ENCODE measurements around the gene ACTR6.
"Not testable (repeated sequence)": the region's sequence is repeated elsewhere in the genome, so short reads cannot be mapped to it uniquely, and the experiment has no call there.

ACTR6 gene

DNA sequence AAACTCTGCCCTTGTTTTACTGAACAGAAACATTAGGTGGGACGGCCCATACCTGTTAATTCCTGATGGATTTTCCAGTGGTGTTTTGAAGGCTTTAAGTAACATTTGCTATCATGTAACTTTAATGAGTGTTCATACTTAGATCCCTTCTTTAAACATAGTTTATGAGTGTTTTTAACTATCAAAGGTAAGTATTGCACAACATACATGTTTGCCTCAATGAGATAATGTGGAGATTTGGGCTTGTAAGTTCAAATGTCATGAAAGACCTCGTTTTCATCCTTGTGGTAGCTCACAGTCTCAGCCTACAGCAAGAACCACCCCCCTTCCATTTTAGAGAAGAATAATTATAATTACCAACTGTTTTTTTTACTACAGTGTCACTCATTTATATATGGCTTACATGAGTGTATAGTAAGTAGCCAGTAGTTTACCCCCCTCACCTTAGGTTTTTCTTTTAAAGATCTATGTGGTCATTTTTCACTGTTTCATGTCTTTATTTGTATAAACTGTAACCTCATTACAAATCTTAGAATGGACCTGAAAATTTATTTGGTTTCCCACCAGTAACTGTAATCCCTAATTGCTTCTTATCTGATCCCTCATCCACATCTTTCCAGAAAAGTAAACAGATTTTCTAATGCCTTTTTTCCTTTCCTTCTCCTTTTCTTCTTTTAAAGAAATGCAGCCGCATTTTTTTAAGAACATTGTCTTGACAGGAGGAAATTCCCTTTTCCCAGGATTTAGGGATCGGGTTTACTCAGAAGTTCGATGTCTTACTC, 18.9 kb downstream of the ACTR6 start:
- Mint-ChIP-seq H3K4me3 (no peak overlapping the region), H3K4me1 (peaks cover 2% of the 10 kb centered on the region), H3K27me3 (no peaks in the 10 kb centered on the region), H3K27ac (no peak overlapping the region), H3K36me3 (peaks cover 23% of the 10 kb centered on the region), H3K9me3 (no peaks in the 10 kb centered on the region)
- DNase-seq (ENCODE audit: low spot score in 2 of 2) (no peak), ATAC-seq (ENCODE audit: low read depth) (no peak)

DNA sequence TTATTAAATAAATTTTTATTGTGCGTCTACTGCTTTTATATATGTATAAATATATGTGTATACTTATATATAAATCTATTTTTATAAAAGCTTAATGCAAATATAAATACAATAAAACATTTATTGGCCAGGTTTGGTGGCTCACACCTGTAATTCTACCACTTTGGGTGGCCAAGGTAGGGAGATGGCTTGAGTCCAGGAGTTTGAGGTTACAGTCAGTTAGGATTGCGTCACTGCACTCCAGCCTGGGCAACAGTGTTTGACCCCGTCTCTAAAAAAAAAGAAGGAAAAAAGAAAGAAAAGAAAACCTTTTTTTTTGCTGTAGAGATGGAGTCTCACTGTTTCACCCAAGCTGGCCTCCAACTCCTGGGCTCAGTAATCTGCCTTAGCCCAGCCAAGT, 20.9 kb downstream of the ACTR6 start:
- Mint-ChIP-seq H3K4me1 (no peaks in the 10 kb centered on the region), H3K9me3 (no peaks in the 10 kb centered on the region), H3K27ac (no peak overlapping the region), H3K27me3 (no peaks in the 10 kb centered on the region), H3K36me3 (peaks cover 14% of the 10 kb centered on the region), H3K4me3 (no peak overlapping the region)
- ATAC-seq (ENCODE audit: low read depth) (no peak), DNase-seq (ENCODE audit: low spot score in 2 of 2) (no peak)

- not testable (repeated sequence) for H3K27ac Mint-ChIP-seq; DNase-seq (ENCODE audit: low spot score in 2 of 2); ATAC-seq (ENCODE audit: low read depth); H3K27me3 Mint-ChIP-seq; H3K4me1 Mint-ChIP-seq; H3K9me3 Mint-ChIP-seq; H3K4me3 Mint-ChIP-seq
- H3K36me3 Mint-ChIP-seq = peaks cover 13% of the 10 kb centered on the region
Measured at GRCh38 chr12:100222173-100222572, 21.6 kb downstream of the ACTR6 start.

DNA sequence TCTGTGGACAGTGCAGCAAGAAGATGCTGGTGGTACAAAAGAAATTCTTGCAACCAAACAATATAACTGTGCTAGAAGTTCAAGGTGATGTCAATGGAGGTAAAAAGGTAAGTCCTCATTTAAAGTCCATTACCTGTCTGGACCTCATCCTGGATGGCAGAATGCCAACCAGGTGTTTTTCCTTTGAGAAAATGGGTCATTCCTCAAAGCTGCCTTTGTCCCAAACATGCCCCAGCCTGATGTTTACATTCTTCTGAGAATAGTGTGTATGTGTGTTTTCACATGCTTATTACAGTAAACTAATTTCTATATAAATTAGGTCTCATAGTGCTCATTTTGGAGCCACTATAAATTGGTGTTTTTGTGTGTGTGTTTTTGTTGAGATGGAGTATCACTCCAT, 24.9 kb downstream of the ACTR6 start:
- Mint-ChIP-seq H3K4me1 (no peaks in the 10 kb centered on the region), H3K4me3 (no peak overlapping the region), H3K27ac (no peak overlapping the region), H3K36me3 (peaks cover 7% of the 10 kb centered on the region), H3K9me3 (no peaks in the 10 kb centered on the region), H3K27me3 (no peaks in the 10 kb centered on the region)
- ATAC-seq (ENCODE audit: low read depth) (no peak), DNase-seq (ENCODE audit: low spot score in 2 of 2) (no peak)

DNA sequence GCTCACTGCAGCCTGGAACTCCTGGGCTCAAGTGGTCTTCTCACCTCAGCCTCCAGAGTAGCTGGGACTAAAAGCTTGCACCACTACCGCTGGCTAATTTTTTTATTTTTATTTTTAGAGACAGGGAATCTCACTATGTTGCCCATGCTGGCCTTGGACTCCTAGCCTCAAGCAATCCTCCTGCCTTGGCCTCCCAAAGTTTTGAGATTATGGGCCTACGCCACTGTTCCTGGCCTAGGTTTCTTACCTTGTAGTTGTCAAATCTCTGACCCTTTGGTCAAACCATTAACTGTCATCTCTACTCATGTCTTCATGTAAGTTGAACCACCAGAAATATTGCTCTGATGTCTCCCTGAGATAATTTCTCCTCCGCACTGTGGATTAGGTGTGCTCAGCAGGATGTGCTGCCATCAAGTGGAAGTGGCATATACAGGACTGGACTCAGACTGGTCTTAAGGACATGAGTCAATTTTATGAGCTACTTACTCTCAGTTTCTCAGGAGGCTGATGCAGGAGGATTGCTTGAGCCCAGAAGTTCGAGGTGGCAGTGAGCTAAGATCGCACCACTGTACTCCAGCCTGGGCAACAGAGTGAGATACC, 28.5 kb downstream of the ACTR6 start:
- ATAC-seq (ENCODE audit: low read depth) (no peak), DNase-seq (ENCODE audit: low spot score in 2 of 2) (no peak)
- Mint-ChIP-seq H3K9me3 (no peaks in the 10 kb centered on the region), H3K36me3 (peaks cover 3% of the 10 kb centered on the region), H3K27me3 (no peaks in the 10 kb centered on the region), H3K27ac (no peak overlapping the region), H3K4me3 (no peak overlapping the region), H3K4me1 (no peaks in the 10 kb centered on the region)

GRCh38 chr12:100229876-100230275, 29.3 kb downstream of the ACTR6 start:
- no peaks in the 10 kb centered on the region for H3K4me1 Mint-ChIP-seq
- peaks cover 3% of the 10 kb centered on the region for H3K36me3 Mint-ChIP-seq
- no peak for ATAC-seq (ENCODE audit: low read depth)
- H3K27me3 Mint-ChIP-seq = no peaks in the 10 kb centered on the region
- no peak overlapping the region for H3K4me3 Mint-ChIP-seq
- no peak for DNase-seq (ENCODE audit: low spot score in 2 of 2)
- no peaks in the 10 kb centered on the region for H3K9me3 Mint-ChIP-seq
- no peak overlapping the region for H3K27ac Mint-ChIP-seq

- not testable (repeated sequence) for H3K27me3 Mint-ChIP-seq; ATAC-seq (ENCODE audit: low read depth)
Measured at GRCh38 chr12:100231873-100232272, 31.3 kb downstream of the ACTR6 start.

DNA sequence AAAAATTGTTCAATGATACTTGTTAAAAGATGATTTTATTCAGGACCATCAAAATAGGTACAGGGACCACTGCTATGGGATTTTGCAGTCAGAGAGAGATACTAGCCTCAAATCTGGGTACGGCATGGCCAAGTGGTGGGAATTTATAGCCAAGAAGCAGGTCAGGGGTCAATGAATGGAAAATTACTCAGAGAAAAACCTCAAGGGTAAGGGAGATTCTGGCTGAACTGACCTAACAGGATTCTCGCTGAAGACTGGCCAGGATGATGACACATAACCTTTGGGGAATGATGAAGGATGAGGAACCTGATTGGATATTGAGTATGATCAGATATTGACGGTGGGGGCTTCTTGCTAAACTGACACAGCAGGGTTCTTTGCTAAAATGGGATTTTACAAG, 33.6 kb downstream of the ACTR6 start:
- Mint-ChIP-seq H3K4me3 (no peak overlapping the region), H3K27me3 (no peaks in the 10 kb centered on the region), H3K27ac (no peak overlapping the region), H3K4me1 (no peaks in the 10 kb centered on the region), H3K36me3 (no peaks in the 10 kb centered on the region), H3K9me3 (no peaks in the 10 kb centered on the region)
- DNase-seq (ENCODE audit: low spot score in 2 of 2) (no peak), ATAC-seq (ENCODE audit: low read depth) (no peak)

More at GRCh38 chr12:100231873-100232272, 31.3 kb downstream of the ACTR6 start:
- H3K9me3 Mint-ChIP-seq; DNase-seq (ENCODE audit: low spot score in 2 of 2); H3K4me1 Mint-ChIP-seq; H3K4me3 Mint-ChIP-seq; H3K27ac Mint-ChIP-seq; H3K36me3 Mint-ChIP-seq: not testable (repeated sequence)

- H3K36me3 Mint-ChIP-seq = no peaks in the 10 kb centered on the region
- H3K4me1 Mint-ChIP-seq = no peaks in the 10 kb centered on the region
- DNase-seq (ENCODE audit: low spot score in 2 of 2) = peak in 1 of 2 donors; percentile 7
- no peaks in the 10 kb centered on the region for H3K27me3 Mint-ChIP-seq
- H3K4me3 Mint-ChIP-seq = no peak overlapping the region
- no peak overlapping the region for H3K27ac Mint-ChIP-seq
- peak; percentile 35 for ATAC-seq (ENCODE audit: low read depth)
- no peaks in the 10 kb centered on the region for H3K9me3 Mint-ChIP-seq
Measured at GRCh38 chr12:100234591-100235304, 34.1 kb downstream of the ACTR6 start.

- no peak overlapping the region for H3K27ac Mint-ChIP-seq
- H3K36me3 Mint-ChIP-seq = no peaks in the 10 kb centered on the region
- H3K4me1 Mint-ChIP-seq = no peaks in the 10 kb centered on the region
- H3K27me3 Mint-ChIP-seq = no peaks in the 10 kb centered on the region
- no peak overlapping the region for H3K4me3 Mint-ChIP-seq
- no peaks in the 10 kb centered on the region for H3K9me3 Mint-ChIP-seq
- DNase-seq (ENCODE audit: low spot score in 2 of 2) (no peak), ATAC-seq (ENCODE audit: low read depth) (no peak)
Measured at GRCh38 chr12:100238801-100239200, 38.2 kb downstream of the ACTR6 start.

DNA sequence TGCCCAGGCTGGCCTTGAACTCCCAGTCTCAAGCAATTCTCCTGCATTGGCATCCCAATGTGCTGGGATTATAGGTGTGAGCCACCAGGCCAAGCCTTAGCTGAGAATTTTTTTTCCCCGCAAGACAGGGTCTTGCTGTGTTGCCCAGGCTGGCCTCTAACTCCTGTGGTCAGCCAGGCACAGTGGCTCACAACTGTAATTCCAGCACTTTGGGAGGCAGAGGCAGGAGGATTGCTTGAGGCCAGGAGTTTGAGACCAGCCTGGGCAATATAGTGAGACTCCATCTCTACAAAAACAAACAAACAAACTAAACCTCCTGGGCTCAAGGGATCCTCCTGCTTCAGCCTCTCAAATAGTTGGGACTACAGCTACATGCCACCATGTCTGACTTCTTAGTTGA, 39.0 kb downstream of the ACTR6 start:
- no peaks in the 10 kb centered on the region for H3K36me3 Mint-ChIP-seq
- H3K27ac Mint-ChIP-seq = no peak overlapping the region
- no peaks in the 10 kb centered on the region for H3K9me3 Mint-ChIP-seq
- no peak overlapping the region for H3K4me3 Mint-ChIP-seq
- no peaks in the 10 kb centered on the region for H3K27me3 Mint-ChIP-seq
- ATAC-seq (ENCODE audit: low read depth) (no peak), DNase-seq (ENCODE audit: low spot score in 2 of 2) (no peak)
- no peaks in the 10 kb centered on the region for H3K4me1 Mint-ChIP-seq

DNA sequence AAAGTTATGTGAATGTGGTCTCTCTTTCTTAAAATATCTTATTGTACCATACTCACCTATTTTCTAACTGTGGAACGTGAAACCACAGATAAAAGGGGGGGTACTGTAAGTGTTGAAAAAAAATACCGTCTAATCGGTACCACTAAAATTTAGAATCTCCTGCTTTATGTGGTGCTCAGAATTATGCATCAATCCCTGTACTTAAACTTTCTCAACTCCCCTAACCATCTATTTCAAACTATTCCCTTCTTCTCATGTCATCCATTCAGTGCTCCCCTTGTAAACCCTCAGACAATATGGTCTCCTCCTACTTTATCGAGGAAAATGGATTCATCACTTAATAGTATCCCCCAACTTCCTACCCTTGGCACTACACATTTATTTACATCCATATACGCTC, 42.5 kb downstream of the ACTR6 start:
- DNase-seq (ENCODE audit: low spot score in 2 of 2) (no peak), ATAC-seq (ENCODE audit: low read depth) (no peak)
- H3K27ac Mint-ChIP-seq = no peak overlapping the region
- peaks cover 2% of the 10 kb centered on the region for H3K4me1 Mint-ChIP-seq
- no peaks in the 10 kb centered on the region for H3K36me3 Mint-ChIP-seq
- no peaks in the 10 kb centered on the region for H3K27me3 Mint-ChIP-seq
- H3K4me3 Mint-ChIP-seq = no peak overlapping the region
- no peaks in the 10 kb centered on the region for H3K9me3 Mint-ChIP-seq

- no peaks in the 10 kb centered on the region for H3K36me3 Mint-ChIP-seq
- ATAC-seq (ENCODE audit: low read depth) (no peak), DNase-seq (ENCODE audit: low spot score in 2 of 2) (no peak)
- no peak overlapping the region for H3K27ac Mint-ChIP-seq
- H3K4me1 Mint-ChIP-seq = peaks cover 2% of the 10 kb centered on the region
- H3K4me3 Mint-ChIP-seq = no peak overlapping the region
- no peaks in the 10 kb centered on the region for H3K9me3 Mint-ChIP-seq
- H3K27me3 Mint-ChIP-seq = no peaks in the 10 kb centered on the region
Measured at GRCh38 chr12:100247765-100248164, 47.1 kb downstream of the ACTR6 start.

DNA sequence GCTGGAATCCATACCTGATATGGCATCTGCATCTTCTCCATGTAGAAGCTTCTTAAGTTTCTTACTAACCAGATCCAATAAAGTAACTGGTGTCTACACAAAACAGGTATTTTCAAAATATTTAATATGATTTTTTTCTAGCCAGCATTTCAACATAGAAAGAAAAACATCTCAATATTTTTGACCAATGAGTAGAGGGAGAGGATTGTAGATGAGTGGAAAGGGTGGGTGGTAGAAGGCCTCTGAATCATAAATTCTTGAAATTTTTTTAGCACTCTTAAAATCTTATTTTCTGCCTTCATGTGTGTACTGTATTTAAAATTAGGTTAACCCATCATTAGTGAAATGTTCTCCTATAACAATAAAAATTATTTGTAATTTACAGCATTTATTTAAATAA, 48.3 kb downstream of the ACTR6 start:
- Mint-ChIP-seq H3K4me1 (peaks cover 2% of the 10 kb centered on the region), H3K27ac (no peak overlapping the region), H3K36me3 (no peaks in the 10 kb centered on the region), H3K27me3 (no peaks in the 10 kb centered on the region), H3K4me3 (no peak overlapping the region), H3K9me3 (no peaks in the 10 kb centered on the region)
- no peak for ATAC-seq (ENCODE audit: low read depth)
- DNase-seq (ENCODE audit: low spot score in 2 of 2) = no peak

Measured in memory B cell (primary cell).